Subcutaneous adipose tissue (tissue), 4 donors: ENCODE data around the gene MAP4K3. TPM values are rescaled to one million over a fixed set of nuclear protein-coding genes. Genes with fewer than 3 reads are reported as not detected.

ENCODE experiments used
- small RNA-seq: library from RNA; depleted of rRNA; stranded (forward); fragments of <200 nt; gene quantifications from one replicate; pipeline ENCODE3, GENCODE V24; 2016
- total RNA-seq, 4 donors: library from RNA; depleted of rRNA; stranded (reverse); fragments of >200 nt; gene quantifications; one replicate each; pipeline ENCODE4 v1.1.0, GENCODE V29; 2016
- TF ChIP-seq, protein P1 (sequence below): fragments of 450-650 bp; IDR thresholded peaks from one replicate; pipeline ENCODE4 v1.5.1; 2016; ENCODE audit warnings: low read depth, mild to moderate bottlenecking, control low read depth, antibody characterized with exemption, moderate library complexity

Gene MAP4K3
- total RNA-seq, 4 donors from 2014 or later: 57.8 to 90.6 (median 63.6) TPM

DNA sequence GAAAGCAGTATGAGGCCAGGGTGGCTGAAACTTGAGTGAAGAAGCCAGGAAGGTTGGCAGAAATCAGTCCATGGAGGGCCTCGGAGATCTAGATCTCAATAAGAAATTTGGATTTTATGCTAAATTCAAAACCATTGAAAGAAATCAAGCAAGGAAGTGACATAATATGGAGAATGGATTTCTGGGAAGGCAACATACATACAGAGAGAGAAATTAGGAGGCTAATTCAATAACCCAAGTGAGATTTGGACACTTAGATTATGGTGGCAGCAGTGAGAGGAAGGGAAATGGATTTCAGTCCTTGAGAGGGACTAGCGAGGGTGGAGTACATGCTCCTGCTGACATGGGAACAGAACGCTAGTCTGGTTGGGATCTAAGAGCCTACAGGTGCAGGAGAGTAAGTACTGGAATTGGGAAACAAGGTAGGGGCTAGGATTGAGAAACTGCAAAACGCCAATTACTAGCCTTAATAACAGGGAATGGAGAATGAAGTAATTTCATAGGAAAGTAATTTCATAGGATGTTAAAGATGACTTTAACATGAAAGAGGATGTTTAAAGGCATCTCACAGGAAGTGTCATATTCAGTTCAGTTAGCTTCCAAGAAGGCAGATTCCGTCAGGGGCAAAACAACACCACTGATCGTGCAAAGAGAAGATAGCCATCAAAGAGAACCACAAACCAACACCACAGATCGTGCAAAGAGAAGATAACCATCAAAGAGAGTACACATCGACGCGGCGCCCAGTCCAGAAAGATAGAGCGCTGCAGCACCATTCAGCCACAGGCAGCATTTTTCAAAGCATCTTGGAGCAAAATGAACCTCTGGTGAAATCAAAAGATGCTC lies 220.5 kb downstream of the MAP4K3 start:
- TF ChIP-seq, protein P1, sequence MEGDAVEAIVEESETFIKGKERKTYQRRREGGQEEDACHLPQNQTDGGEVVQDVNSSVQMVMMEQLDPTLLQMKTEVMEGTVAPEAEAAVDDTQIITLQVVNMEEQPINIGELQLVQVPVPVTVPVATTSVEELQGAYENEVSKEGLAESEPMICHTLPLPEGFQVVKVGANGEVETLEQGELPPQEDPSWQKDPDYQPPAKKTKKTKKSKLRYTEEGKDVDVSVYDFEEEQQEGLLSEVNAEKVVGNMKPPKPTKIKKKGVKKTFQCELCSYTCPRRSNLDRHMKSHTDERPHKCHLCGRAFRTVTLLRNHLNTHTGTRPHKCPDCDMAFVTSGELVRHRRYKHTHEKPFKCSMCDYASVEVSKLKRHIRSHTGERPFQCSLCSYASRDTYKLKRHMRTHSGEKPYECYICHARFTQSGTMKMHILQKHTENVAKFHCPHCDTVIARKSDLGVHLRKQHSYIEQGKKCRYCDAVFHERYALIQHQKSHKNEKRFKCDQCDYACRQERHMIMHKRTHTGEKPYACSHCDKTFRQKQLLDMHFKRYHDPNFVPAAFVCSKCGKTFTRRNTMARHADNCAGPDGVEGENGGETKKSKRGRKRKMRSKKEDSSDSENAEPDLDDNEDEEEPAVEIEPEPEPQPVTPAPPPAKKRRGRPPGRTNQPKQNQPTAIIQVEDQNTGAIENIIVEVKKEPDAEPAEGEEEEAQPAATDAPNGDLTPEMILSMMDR: no peak

DNA sequence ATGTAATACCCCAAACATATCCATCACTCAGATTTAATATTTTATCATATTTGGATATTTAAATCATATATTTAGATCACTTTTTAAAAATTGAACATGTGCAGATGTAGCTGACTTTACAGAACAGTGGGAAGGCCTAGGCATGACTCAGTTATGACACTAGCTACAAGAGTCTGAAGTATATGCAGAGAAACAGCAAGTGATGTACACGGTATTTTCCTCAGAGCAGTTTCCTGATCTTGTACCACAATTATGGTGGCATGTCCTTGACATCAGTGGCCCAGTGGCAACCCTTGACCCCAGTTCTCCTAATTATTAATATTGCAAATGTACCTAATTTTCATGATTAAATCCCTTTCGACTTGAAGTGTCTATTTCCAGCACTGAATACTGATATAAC lies 221.5 kb downstream of the MAP4K3 start:
- TF ChIP-seq, protein P1: no peak

DNA sequence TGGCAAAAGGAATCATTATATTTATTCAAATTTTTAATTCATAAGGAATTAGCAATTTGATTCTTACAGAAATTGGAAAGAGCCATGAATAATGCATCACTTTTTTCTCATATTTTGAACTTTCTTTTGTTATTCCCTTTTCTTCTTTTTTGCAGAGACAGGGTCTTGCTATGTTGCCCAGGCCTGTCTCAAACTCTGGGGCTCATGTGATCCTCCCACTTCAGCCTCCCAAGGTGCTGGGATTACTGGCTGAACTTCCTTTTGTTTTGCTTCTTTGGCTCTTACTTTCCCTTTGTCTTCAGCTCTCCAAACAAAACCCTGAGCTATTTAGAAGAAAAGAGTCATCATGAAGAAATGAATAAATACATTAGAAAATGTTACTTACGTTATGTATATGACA lies 224.1 kb downstream of the MAP4K3 start:
- TF ChIP-seq, protein P1: no peak

- TF ChIP-seq, protein P1: no peak
Observed at GRCh38 chr2:39210846-39211245, 226.2 kb downstream of the MAP4K3 start.

DNA sequence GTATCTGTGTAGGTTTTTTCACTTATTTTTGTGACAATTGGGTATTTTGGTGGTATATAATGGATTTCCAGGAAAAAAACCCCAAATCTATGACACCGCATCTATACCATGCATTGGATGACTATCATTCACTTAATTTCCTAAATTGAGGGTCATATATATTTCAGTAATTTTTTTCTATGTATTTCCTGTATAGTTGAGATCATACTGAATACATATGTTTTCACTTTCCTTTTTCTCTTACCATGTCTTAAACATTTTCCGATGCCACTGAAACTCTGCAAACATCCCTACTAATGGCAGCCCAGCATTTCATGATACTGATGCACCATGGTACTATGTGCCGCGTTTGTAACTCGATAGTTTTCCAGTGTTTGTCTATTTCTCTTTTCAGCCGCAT lies 233.7 kb downstream of the MAP4K3 start:
- TF ChIP-seq, protein P1: no peak

DNA sequence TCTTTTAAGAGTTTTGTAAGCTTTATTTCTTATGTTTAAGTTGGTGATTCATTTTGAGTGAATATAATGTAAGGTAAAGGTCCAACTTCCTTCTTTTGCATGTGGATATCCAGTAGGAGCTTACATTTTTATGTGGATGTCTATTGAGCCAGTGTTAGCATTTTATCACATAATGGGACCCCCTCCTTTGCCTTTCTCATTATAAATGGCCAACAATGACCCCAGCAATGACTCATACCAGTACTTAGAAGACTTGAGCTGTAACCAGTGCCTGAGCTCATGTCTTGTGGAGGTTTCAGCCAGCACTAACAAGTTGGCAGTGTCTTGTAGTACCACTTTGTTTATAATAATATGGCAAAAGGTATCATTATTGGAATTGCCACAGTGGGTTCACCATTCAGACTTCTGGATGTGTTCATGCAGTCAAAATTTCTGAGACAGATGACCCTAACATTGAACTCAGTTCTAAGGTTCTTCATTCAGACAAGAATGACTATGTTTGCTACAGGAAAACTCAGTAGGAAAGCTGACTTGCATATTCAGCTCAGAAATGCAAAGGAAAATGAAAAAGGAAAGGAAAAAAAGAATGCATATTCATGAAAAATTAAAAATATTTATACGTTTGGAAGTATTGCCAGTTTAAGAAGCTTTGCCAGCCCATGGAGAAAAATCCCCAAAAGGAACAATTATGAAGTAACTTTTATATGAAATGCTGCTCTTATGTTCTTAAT lies 234.3 kb downstream of the MAP4K3 start:
- TF ChIP-seq, protein P1: no peak

Small RNAs within 50 kb of the gene (small RNA-seq; reads per million reads assigned to genes)
- gene RF00272: not detected

Other genes with a start within 250 kb of the MAP4K3 start
- gene CDKL4, start 193.3 kb downstream of the MAP4K3 start, total RNA-seq: 1 to 10 TPM in 2 of 4 donors, under 1 TPM in 1, not detected in 1; 0.85 to 3.1 (median 2.6) TPM
- gene TMEM178A, start 228.6 kb upstream of the MAP4K3 start, total RNA-seq: 1 to 10 TPM; 2.5 to 6.2 (median 4.0) TPM